Measurements from ENCODE around the gene MAN1C1.

Gene MAN1C1

DNA sequence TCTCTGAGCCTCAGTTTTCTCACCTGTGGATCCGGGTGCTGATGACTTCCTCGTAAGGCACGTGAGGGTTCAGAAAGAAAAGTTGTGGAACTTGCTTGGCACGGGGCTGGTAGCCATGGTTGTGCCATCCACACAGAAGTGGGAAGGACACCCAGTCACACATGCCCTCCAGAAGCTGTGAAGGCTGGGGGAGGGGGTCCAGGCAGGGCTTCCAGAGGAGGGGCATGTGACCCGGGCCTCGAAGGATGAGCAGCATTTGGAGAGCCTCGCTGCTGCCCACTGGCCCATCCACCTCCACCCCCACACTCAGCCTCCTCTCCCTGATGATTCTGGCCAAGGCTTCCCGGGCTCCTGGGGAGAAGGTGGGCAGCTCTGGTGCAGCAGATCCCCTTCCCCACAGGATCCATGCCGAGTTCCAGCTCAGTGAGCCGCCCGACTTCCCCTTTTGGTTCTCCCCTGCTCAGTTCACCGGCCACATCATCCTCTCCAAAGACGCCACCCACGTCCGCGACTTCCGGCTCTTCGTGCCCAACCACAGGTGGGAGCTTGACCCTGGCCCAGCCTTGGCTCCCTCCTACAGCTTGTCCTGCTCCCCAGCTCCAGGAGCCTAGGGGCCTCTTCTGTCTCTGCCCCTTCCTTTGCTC is 192.8 kb downstream of the MAN1C1 start:
- TF ChIP-seq, protein P1, sequence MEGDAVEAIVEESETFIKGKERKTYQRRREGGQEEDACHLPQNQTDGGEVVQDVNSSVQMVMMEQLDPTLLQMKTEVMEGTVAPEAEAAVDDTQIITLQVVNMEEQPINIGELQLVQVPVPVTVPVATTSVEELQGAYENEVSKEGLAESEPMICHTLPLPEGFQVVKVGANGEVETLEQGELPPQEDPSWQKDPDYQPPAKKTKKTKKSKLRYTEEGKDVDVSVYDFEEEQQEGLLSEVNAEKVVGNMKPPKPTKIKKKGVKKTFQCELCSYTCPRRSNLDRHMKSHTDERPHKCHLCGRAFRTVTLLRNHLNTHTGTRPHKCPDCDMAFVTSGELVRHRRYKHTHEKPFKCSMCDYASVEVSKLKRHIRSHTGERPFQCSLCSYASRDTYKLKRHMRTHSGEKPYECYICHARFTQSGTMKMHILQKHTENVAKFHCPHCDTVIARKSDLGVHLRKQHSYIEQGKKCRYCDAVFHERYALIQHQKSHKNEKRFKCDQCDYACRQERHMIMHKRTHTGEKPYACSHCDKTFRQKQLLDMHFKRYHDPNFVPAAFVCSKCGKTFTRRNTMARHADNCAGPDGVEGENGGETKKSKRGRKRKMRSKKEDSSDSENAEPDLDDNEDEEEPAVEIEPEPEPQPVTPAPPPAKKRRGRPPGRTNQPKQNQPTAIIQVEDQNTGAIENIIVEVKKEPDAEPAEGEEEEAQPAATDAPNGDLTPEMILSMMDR (IDR thresholded peaks at IDR 0.05; ENCODE audit: low read depth, low read length): no peak
- DNase-seq (ENCODE audit: extremely low read depth, low read depth): no peak

DNA sequence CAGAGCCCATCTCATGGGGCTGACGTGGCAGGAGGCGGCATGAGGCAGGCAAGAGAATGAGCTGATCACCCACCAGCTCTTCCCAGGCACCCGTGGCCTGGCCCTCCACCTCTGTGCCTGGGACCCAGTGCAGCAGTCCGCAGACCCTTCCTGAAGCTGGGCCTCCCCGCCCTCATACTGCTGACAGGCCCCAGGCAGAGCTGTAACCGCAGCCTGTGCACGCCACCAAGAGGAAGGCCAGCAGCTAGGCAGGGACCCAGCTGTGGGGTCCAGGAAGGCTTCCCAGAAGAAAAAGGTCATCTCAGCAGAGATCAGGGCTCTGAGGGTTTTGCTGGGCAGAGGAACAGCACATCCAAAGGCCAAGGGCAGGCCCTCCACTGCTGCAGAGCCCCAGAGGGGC is 193.3 kb downstream of the MAN1C1 start:
- DNase-seq (ENCODE audit: extremely low read depth, low read depth): no peak
- TF ChIP-seq, protein P1 (IDR thresholded peaks at IDR 0.05; ENCODE audit: low read depth, low read length): no peak

DNA sequence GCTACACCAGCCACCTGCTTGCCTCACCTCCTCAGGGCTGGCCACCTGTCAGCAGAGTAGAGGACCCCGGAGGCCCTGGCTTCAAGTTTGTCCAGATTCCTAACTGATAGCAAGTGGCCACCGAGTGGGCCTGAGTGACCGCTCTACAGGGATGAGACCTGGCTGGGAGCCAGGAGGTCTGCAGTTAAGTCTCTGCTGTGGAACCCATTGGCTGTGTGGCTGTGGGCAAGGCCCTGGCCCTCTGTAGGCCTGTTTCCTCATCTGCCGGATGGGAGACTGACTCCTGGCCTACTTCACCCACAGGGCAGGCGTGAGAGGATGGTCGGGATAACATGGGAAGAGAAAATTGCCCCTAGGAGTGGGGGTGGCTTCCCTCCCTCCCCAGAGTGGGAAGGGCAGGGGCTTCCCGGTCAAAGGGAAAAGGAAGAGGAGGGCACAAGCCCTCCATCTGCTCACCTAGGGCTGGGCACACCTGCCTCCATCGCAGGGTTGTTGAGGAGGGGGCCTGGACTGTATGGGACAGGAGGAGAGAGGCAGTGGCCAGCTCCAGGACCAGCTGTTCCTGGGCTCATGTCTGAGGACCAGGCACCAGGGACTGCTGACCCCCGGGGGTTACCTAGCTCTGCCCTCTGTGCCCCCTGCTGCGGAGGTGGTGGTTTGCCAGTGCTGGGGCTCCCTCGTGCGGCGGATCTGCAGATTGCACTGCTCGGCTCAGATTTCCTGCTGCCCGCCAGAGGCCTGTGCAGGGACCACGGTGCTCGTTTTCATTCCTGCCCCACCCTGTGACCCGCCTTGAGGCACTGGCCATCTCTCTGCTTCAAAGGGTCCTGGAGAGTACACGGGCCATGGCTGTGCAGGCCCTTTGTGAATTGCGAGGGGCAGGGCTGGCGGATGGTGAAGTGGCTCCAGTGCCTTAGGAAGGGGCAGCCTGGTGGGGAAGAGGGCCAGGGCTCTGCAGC is 194.0 kb downstream of the MAN1C1 start:
- TF ChIP-seq, protein P1 (IDR thresholded peaks at IDR 0.05; ENCODE audit: low read depth, low read length): peak; percentile 92
- no peak for DNase-seq (ENCODE audit: extremely low read depth, low read depth)

DNA sequence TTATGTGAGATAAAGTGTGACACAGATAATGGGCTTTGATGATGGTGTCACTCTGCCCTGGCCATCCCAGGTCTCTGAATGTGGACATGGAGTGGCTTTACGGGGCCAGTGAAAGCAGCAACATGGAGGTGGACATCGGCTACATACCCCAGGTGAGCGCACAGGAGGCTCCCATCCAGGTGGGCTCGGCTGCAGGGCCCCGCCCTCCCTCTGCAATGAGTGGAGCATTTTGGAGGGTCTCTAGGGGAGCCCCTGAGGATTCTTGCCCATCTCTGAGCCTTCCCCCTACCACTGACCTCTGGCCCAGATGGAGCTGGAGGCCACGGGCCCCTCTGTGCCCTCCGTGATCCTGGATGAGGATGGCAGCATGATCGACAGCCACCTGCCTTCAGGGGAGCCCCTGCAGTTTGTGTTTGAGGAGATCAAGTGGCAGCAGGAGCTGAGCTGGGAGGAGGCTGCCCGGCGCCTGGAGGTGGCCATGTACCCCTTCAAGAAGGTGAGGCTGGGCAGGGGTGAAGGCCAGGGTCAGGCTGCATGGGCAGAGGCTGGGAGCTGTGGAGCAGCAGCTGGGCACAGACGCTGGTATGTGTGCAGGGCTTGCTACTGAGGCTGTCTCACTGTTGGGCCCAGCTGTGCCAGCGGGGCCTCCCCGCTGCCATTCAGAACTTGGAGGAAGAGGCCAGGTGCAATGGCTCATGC is 194.9 kb downstream of the MAN1C1 start:
- no peak for DNase-seq (ENCODE audit: extremely low read depth, low read depth)
- TF ChIP-seq, protein P1 (IDR thresholded peaks at IDR 0.05; ENCODE audit: low read depth, low read length): no peak

DNA sequence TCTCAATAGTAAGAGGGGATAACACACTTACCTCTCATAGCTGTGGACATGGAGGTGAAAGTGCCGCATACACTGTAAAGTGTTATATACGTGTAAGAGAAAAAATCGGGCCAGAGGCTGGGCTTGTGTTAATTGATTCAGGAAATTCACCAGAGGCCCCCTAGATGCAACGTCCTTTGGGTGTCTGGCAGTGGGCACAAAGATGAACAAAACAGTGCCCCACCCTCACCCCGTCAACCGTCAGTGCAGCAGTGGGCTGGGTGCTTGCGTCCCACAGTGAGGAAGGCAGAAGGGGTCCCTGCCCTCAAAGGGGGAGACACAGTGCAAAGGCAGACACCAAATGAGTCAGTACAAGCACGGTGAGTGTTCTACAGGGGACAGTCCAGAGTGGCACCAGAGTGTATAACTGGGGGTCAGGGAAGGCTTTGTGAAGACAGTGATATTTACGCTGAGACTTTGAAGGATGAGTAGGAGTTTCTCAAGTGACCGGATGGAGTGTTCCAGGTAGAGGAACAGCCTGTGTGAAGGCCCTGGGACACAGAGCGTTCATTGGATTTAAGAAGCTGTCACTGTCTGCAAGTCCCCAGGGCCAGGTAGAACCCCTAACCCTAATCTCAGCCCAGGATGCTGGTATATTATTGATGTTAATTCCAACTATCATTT is 196.6 kb downstream of the MAN1C1 start:
- TF ChIP-seq, protein P1 (IDR thresholded peaks at IDR 0.05; ENCODE audit: low read depth, low read length): no peak
- DNase-seq (ENCODE audit: extremely low read depth, low read depth): no peak

DNA sequence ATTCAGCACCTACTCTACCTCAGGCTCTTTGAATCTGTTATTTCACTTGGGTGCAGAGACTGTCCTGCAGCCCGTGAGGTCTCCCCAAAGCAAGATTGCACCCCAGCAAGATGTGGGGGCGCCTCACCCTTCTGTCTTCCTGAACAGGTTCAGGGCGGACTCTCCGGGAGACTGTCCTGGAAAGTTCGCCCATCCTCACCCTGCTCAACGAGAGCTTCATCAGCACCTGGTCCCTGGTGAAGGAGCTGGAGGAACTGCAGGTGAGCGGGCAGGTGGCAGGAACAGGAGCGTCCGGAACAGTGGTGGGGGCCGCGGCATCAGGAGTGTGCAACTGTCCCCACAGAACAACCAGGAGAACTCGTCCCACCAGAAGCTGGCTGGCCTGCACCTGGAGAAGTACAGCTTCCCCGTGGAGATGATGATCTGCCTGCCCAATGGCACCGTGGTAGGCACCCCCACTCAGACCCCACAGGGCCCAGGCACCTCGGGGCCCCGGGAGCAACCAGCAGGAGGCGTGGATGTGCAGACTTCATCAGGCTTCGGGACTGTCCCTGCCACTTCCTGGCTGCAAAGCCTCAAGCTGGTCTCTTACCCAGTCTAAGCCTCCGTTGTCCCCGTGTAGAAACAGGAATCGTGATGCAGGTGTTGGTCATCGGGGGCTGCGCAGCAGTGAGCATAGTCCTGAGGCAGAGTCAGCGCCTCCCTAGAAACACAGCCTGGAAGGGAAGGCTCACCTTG is 197.3 kb downstream of the MAN1C1 start:
- TF ChIP-seq, protein P1 (IDR thresholded peaks at IDR 0.05; ENCODE audit: low read depth, low read length): no peak
- DNase-seq (ENCODE audit: extremely low read depth, low read depth): no peak
